HG03432 (cell line): ENCODE measurements around the gene HABP4.

Experiments
- ATAC-seq: cut with Tn5 transposase; IDR thresholded peaks from one replicate; pipeline ENCODE4 v1.9.1; 2021; ENCODE audit warnings: mild to moderate bottlenecking, moderate library complexity; ENCODE audit not compliant: unreplicated experiment

Gene HABP4

GRCh38 chr9:96515621-96516470 is 65.9 kb downstream of the HABP4 start:
- ATAC-seq: no peak

- ATAC-seq: no peak
Observed at GRCh38 chr9:96519095-96519494, 69.1 kb downstream of the HABP4 start.

- ATAC-seq: no peak
Observed at GRCh38 chr9:96519787-96520186, 69.8 kb downstream of the HABP4 start.

- no peak for ATAC-seq
Observed at GRCh38 chr9:96522366-96522765, 72.4 kb downstream of the HABP4 start.

GRCh38 chr9:96523374-96523773 is 73.4 kb downstream of the HABP4 start:
- ATAC-seq: no peak

- no peak for ATAC-seq
Observed at GRCh38 chr9:96524045-96524444, 74.1 kb downstream of the HABP4 start.

GRCh38 chr9:96524764-96525163 is 74.8 kb downstream of the HABP4 start:
- no peak for ATAC-seq

GRCh38 chr9:96532173-96532572 is 82.2 kb downstream of the HABP4 start:
- no peak for ATAC-seq

GRCh38 chr9:96540106-96540505 is 90.1 kb downstream of the HABP4 start:
- ATAC-seq: no peak
